SK-N-SH (cell line): ENCODE results near the gene C8B. TPM values are rescaled to one million over a fixed set of nuclear protein-coding genes. Genes with fewer than 3 reads are reported as not detected.

Experiments
- CTCF ChIA-PET: fragments of 300-600, 350-600 bp; formaldehyde crosslinking; extraction: SDS; loops from one replicate; lab custom pipeline; 2021; lab: Yijun Ruan, JAX
- POLR2A ChIA-PET: fragments of 350-600 bp; sonication (Branson Sonifier 250); formaldehyde crosslinking; extraction: SDS; loops from one replicate; lab custom pipeline; 2020; ENCODE audit warnings: antibody characterized with exemption, inconsistent platforms; lab: Yijun Ruan, JAX
- DNase-seq: peaks from one replicate; pipeline ENCODE4 v3.0.0; 2012
- H2AFZ ChIP-seq: fragments of 200-600 bp; sonication (generic); 2 replicates; pipeline ENCODE4 v1.8.1; 2016; ENCODE audit warnings: antibody characterized with exemption, mild to moderate bottlenecking, low read depth
- H3F3A ChIP-seq: fragments of 200-600 bp; sonication (generic); replicated peaks from 2 replicates; pipeline ENCODE3; 2016; ENCODE audit warnings: antibody characterized with exemption, mild to moderate bottlenecking; ENCODE audit not compliant: insufficient read depth
- H3K27ac ChIP-seq, 2 experiments: fragments of 200-500 bp in 1 of 2; fragments of 200-600 bp in 1 of 2; sonication (Bioruptor generic) in 1 of 2; sonication (generic), shearing (Covaris generic) in 1 of 2; 2 replicates each; pipeline versions ENCODE4 v1.5.1 to v1.6.1; 2014 to 2016; ENCODE audit warnings: low read depth in 2 of 2, inconsistent platforms in 1 of 2, low read length in 1 of 2, mild to moderate bottlenecking in 1 of 2, mixed read lengths in 1 of 2
- H3K27me3 ChIP-seq: fragments of 200-600 bp; sonication (generic), shearing (Covaris generic); 2 replicates; pipeline ENCODE4 v1.6.1; 2016; ENCODE audit warnings: mixed run types; ENCODE audit not compliant: insufficient read depth
- H3K36me3 ChIP-seq, 2 experiments: fragments of 200-500 bp in 1 of 2; fragments of 200-600 bp in 1 of 2; sonication (Bioruptor generic) in 1 of 2; sonication (generic) in 1 of 2; replicated peaks in 1 of 2; 2 replicates each; pipeline versions ENCODE3 to v1.5.1; 2014 to 2016; ENCODE audit warnings: low read length in 1 of 2, mild to moderate bottlenecking in 1 of 2; ENCODE audit not compliant: insufficient read depth in 2 of 2, control insufficient read depth in 1 of 2
- H3K4me1 ChIP-seq, 2 experiments: fragments of 200-500 bp in 1 of 2; fragments of 200-600 bp in 1 of 2; sonication (Bioruptor generic) in 1 of 2; sonication (generic), shearing (Covaris generic) in 1 of 2; 2 replicates each; pipeline versions ENCODE4 v1.5.1 to v1.6.1; 2014 to 2016; ENCODE audit warnings: low read depth in 1 of 2, low read length in 1 of 2, mixed run types in 1 of 2; ENCODE audit not compliant: insufficient read depth in 2 of 2, control insufficient read depth in 1 of 2
- H3K4me2 ChIP-seq: fragments of 200-600 bp; sonication (generic), shearing (Covaris generic); 2 replicates; pipeline ENCODE4 v1.6.1; 2017; ENCODE audit warnings: mixed run types
- H3K4me3 ChIP-seq, 2 experiments: fragments of 200-500 bp in 1 of 2; fragments of 200-600 bp in 1 of 2; sonication (Bioruptor generic) in 1 of 2; sonication (generic), shearing (Covaris generic) in 1 of 2; 2 replicates each; pipeline versions ENCODE4 v1.5.1 to v1.8.1; 2014 to 2016; ENCODE audit warnings: low read depth in 2 of 2, inconsistent platforms in 1 of 2, low read length in 1 of 2, mild to moderate bottlenecking in 1 of 2, mixed read lengths in 1 of 2, moderate library complexity in 1 of 2
- H3K79me2 ChIP-seq: fragments of 200-600 bp; sonication (generic); 2 replicates; pipeline ENCODE4 v1.8.1; 2017; ENCODE audit warnings: mild to moderate bottlenecking; ENCODE audit not compliant: insufficient read depth
- H3K9ac ChIP-seq: fragments of 200-600 bp; sonication (generic); 2 replicates; pipeline ENCODE4 v1.6.1; 2017; ENCODE audit warnings: mixed run types
- H3K9me2 ChIP-seq: fragments of 200-600 bp; sonication (generic); 2 replicates; pipeline ENCODE4 v1.6.1; 2017; ENCODE audit warnings: mixed run types
- H3K9me3 ChIP-seq: fragments of 200-600 bp; sonication (generic); 2 replicates; pipeline ENCODE4 v1.6.1; 2017; ENCODE audit warnings: mixed run types, mild to moderate bottlenecking, moderate library complexity
- H4K20me1 ChIP-seq: fragments of 200-600 bp; sonication (generic); 2 replicates; pipeline ENCODE4 v1.6.1; 2017; ENCODE audit warnings: mild to moderate bottlenecking, mixed run types; ENCODE audit not compliant: insufficient read depth
- CHD2 ChIP-seq: fragments of 150-350 bp; IDR thresholded peaks from 2 replicates; pipeline ENCODE4 v1.6.1; 2018; ENCODE audit warnings: low read length; ENCODE audit not compliant: partially characterized antibody
- CTCF ChIP-seq: fragments of 200-600 bp; sonication (generic); IDR thresholded peaks from 2 replicates; pipeline ENCODE4 v1.6.1; 2017; ENCODE audit warnings: antibody characterized with exemption, mild to moderate bottlenecking, moderate library complexity
- EP300 ChIP-seq, 2 experiments: IDR thresholded peaks; 2 replicates each; pipeline versions ENCODE4 v1.4.0 to v1.6.1; 2012; ENCODE audit warnings: borderline replicate concordance in 1 of 2, low read depth in 1 of 2, low read length in 1 of 2
- FOXJ3 ChIP-seq: sonication (generic); formaldehyde crosslinking; IDR thresholded peaks from 2 replicates; pipeline ENCODE4 v1.5.1; 2020; ENCODE audit warnings: mild to moderate bottlenecking, missing genetic modification reagents
- GATA2 ChIP-seq: sonication (generic); formaldehyde crosslinking; IDR thresholded peaks from 2 replicates; pipeline ENCODE4 v1.5.0; 2020; ENCODE audit warnings: mild to moderate bottlenecking, missing genetic modification reagents
- IRF3 ChIP-seq: fragments of 150-350 bp; IDR thresholded peaks from 2 replicates; pipeline ENCODE4 v1.6.1; 2016; ENCODE audit warnings: mild to moderate bottlenecking, low read depth, low read length
- JUND ChIP-seq: IDR thresholded peaks from 2 replicates; pipeline ENCODE4 v1.4.0; 2012
- MAX ChIP-seq: IDR thresholded peaks from 2 replicates; pipeline ENCODE4 v1.4.0; 2012; ENCODE audit warnings: low read depth
- MXI1 ChIP-seq: IDR thresholded peaks from 2 replicates; pipeline ENCODE4 v1.6.1; 2012; ENCODE audit warnings: mild to moderate bottlenecking, low read depth, low read length, improper control_type of control experiment
- PBX3 ChIP-seq: IDR thresholded peaks from 2 replicates; pipeline ENCODE4; 2012
- RCOR1 ChIP-seq: fragments of 150-350 bp; IDR thresholded peaks from 2 replicates; pipeline ENCODE4 v1.6.1; 2017; ENCODE audit warnings: antibody characterized with exemption, low read length
- REST ChIP-seq: IDR thresholded peaks from 2 replicates; pipeline ENCODE4 v1.6.1; 2012; ENCODE audit warnings: mild to moderate bottlenecking, low read depth, low read length, moderate library complexity
- SMC3 ChIP-seq: IDR thresholded peaks from 2 replicates; pipeline ENCODE4 v1.6.1; 2012; ENCODE audit warnings: low read depth, low read length, improper control_type of control experiment
- TAF1 ChIP-seq: IDR thresholded peaks from 2 replicates; pipeline ENCODE4 v1.6.1; 2012; ENCODE audit warnings: low read depth, mild to moderate bottlenecking, low read length, moderate library complexity, borderline replicate concordance
- USF2 ChIP-seq: fragments of 150-350 bp; IDR thresholded peaks from 2 replicates; pipeline ENCODE4 v1.6.1; 2017; ENCODE audit warnings: antibody characterized with exemption, low read length, low read depth, borderline replicate concordance
- YY1 ChIP-seq: IDR thresholded peaks from 2 replicates; pipeline ENCODE4 v1.4.0; 2012; ENCODE audit warnings: low read depth, mild to moderate bottlenecking
- WGBS: methylation state at CpG from one replicate; pipeline ENCODE4 v1.1.6; 2017; ENCODE audit warnings: low lambda C conversion rate; 5-methylcytosine and 5-hydroxymethylcytosine counted together
- polyA plus RNA-seq, 3 experiments: library from polyadenylated mRNA; depleted of rRNA; stranded (reverse); fragments of >200 nt; gene quantifications; 2 replicates each; pipeline ENCODE4 v1.2.3, GENCODE V29; 2012

The C8B gene
- polyA plus RNA-seq, 1 of the 3 experiments (the other 2 are of a cell fraction) = not detected

- H3K79me2 ChIP-seq = no peaks in the 10 kb centered on the region
- no peak for TF ChIP-seq REST
- no peak for TF ChIP-seq USF2
- TF ChIP-seq EP300 (IDR thresholded peaks at IDR 0.05; ENCODE audit: borderline replicate concordance in 1 of 2, low read depth in 1 of 2, low read length in 1 of 2) = no peak
- no peak for TF ChIP-seq YY1
- no peak for TF ChIP-seq CHD2
- TF ChIP-seq CTCF = no peak
- no peak for TF ChIP-seq FOXJ3 (CRISPR knock-in tag)
- TF ChIP-seq, all 33 proteins: peak for 0
- H3K27ac ChIP-seq = no peak overlapping the region
- CTCF ChIA-PET = interaction anchor here (0.6 to 1.0 kb wide), 3 partner anchors 16 to 160 kb away, joined by 3 read pairs; no protein-coding TSS in a partner anchor
- no peak overlapping the region for H3K4me3 ChIP-seq
- H3K9me2 ChIP-seq = no peaks in the 10 kb centered on the region
- H3K27me3 ChIP-seq = no peaks in the 10 kb centered on the region
- no peaks in the 10 kb centered on the region for H3K36me3 ChIP-seq
- H3K9ac ChIP-seq = no peak overlapping the region
- H3F3A ChIP-seq = no peaks in the 10 kb centered on the region
- H3K4me1 ChIP-seq = no peaks in the 10 kb centered on the region
- H3K9me3 ChIP-seq = no peaks in the 10 kb centered on the region
- POLR2A ChIA-PET = no interaction called here
- no peaks in the 10 kb centered on the region for H4K20me1 ChIP-seq
- no peak for DNase-seq
- H2AFZ ChIP-seq = no peak overlapping the region
- H3K4me2 ChIP-seq = no peak overlapping the region
- WGBS = 76% methylated on average over 15 of the region's 15 CpGs
Observed at GRCh38 chr1:56992318-56993125, 26.7 kb upstream of the C8B start.

GRCh38 chr1:56991576-56991975, 25.8 kb upstream of the C8B start:
- Histone ChIP-seq H3K4me2 (no peak overlapping the region), H3F3A (no peaks in the 10 kb centered on the region), H4K20me1 (no peaks in the 10 kb centered on the region), H3K9ac (no peak overlapping the region), H2AFZ (no peak overlapping the region), H3K79me2 (no peaks in the 10 kb centered on the region), H3K27me3 (no peaks in the 10 kb centered on the region), H3K27ac (no peak overlapping the region), H3K4me3 (no peak overlapping the region), H3K36me3 (no peaks in the 10 kb centered on the region), H3K4me1 (no peaks in the 10 kb centered on the region), H3K9me2 (no peaks in the 10 kb centered on the region), H3K9me3 (no peaks in the 10 kb centered on the region)
- WGBS = 81% methylated on average over 3 of the region's 3 CpGs
- no peak for DNase-seq
- POLR2A ChIA-PET = no interaction called here
- CTCF ChIA-PET = no interaction called here
- TF ChIP-seq JUND (no peak), SMC3 (no peak), MAX (no peak), PBX3 (no peak), IRF3 (no peak), MXI1 (no peak), GATA2 (CRISPR knock-in tag) (no peak), TAF1 (no peak), RCOR1 (no peak)
